GM12878 (cell line): ENCODE results near the gene NUP210. TPM values are rescaled to one million over a fixed set of nuclear protein-coding genes. Genes with fewer than 3 reads are reported as not detected.

ENCODE experiments used
- ATAC-seq: fragments of 200-7000 bp; cut with Tn5 transposase; 3 replicates; pipeline ENCODE4 v1.9.1; 2020; ENCODE audit warnings: mild to moderate bottlenecking, moderate library complexity
- BruUV-seq: library from RNA; stranded (reverse); fragments of 400-500 nt; replicated peaks from 2 replicates; lab custom pipeline; 2021; lab: Mats Ljungman, UMichigan
- CTCF ChIA-PET: fragments of 300-600 bp; sonication (Branson Sonifier 250); formaldehyde crosslinking; extraction: SDS; loops from one replicate; lab custom pipeline; 2021; ENCODE audit warnings: inconsistent platforms; lab: Yijun Ruan, JAX
- POLR2A ChIA-PET: fragments of 350-600 bp; formaldehyde crosslinking; extraction: SDS; loops from one replicate; lab custom pipeline; 2021; ENCODE audit warnings: inconsistent platforms; lab: Charles Lee
- RAD21 ChIA-PET: fragments of 300-600 bp; sonication (Branson Sonifier 250); formaldehyde crosslinking; loops from one replicate; lab custom pipeline; 2023; ENCODE audit warnings: antibody characterized with exemption; ENCODE audit not compliant: unreplicated experiment; lab: Charles Lee
- SMC1A ChIA-PET: fragments of 300-600 bp; sonication (Branson Sonifier 250); formaldehyde crosslinking; loops from one replicate; lab custom pipeline; 2023; ENCODE audit not compliant: unreplicated experiment, uncharacterized antibody; lab: Charles Lee
- DNase-seq: peaks from one replicate; pipeline ENCODE4 v3.0.0-alpha.2; 2011; ENCODE audit warnings: low read depth, low spot score
- FAIRE-seq: peaks from 3 replicates; lab custom pipeline; 2011; peaks lifted over from hg19 to GRCh38; lab: Jason Lieb, UNC
- H2AFZ ChIP-seq: 2 replicates; pipeline ENCODE4 v1.6.0; 2011; ENCODE audit warnings: low read depth, low read length, control low read depth; ENCODE audit not compliant: control insufficient read depth
- H3K27ac ChIP-seq: 2 replicates; pipeline ENCODE4 v1.5.1; 2011; ENCODE audit warnings: control low read depth; ENCODE audit not compliant: control insufficient read depth, insufficient read depth
- H3K27me3 ChIP-seq, 2 experiments: replicated peaks in 1 of 2; 2 replicates each; pipeline versions ENCODE4 v1.6.0 to v1.6.1; 2011; ENCODE audit warnings: low read length in 1 of 2; ENCODE audit not compliant: control insufficient read depth in 2 of 2, insufficient read depth in 2 of 2
- H3K36me3 ChIP-seq, 2 experiments: 2 replicates each; pipeline ENCODE4 v1.5.1; 2011; ENCODE audit warnings: low read length in 1 of 2; ENCODE audit not compliant: control insufficient read depth in 2 of 2, insufficient read depth in 2 of 2
- H3K4me1 ChIP-seq: 2 replicates; pipeline ENCODE4 v1.6.1; 2011; ENCODE audit warnings: mild to moderate bottlenecking, low read length, moderate library complexity, mixed read lengths; ENCODE audit not compliant: control insufficient read depth, insufficient read depth
- H3K4me2 ChIP-seq: 2 replicates; pipeline ENCODE4 v1.6.0; 2011; ENCODE audit warnings: control low read depth; ENCODE audit not compliant: control insufficient read depth, insufficient read depth
- H3K4me3 ChIP-seq: fragments of 200-600 bp; sonication (generic); 2 replicates; pipeline ENCODE4 v1.5.1; 2016
- H3K79me2 ChIP-seq: 2 replicates; pipeline ENCODE4 v1.6.0; 2011; ENCODE audit warnings: low read length; ENCODE audit not compliant: control insufficient read depth, insufficient read depth
- H3K9ac ChIP-seq: 2 replicates; pipeline ENCODE4 v1.8.0; 2011; ENCODE audit warnings: low read length, control low read depth, mixed read lengths; ENCODE audit not compliant: control insufficient read depth, insufficient read depth
- H3K9me3 ChIP-seq: replicated peaks from 3 replicates; pipeline ENCODE4 v1.5.1; 2011; ENCODE audit warnings: mild to moderate bottlenecking, low read length; ENCODE audit not compliant: control insufficient read depth, insufficient read depth
- H4K20me1 ChIP-seq: 2 replicates; pipeline ENCODE4 v1.6.0; 2011; ENCODE audit not compliant: control insufficient read depth, insufficient read depth
- BCL3 ChIP-seq: IDR thresholded peaks from 2 replicates; pipeline ENCODE4 v1.6.1; 2011; ENCODE audit warnings: borderline replicate concordance, low read depth, mild to moderate bottlenecking, moderate library complexity, low read length; ENCODE audit not compliant: insufficient read depth, poor library complexity, severe bottlenecking
- CBX5 ChIP-seq: sonication (generic); IDR thresholded peaks from 2 replicates; pipeline ENCODE4 v1.6.1; 2016; ENCODE audit warnings: low read depth, moderate library complexity, mild to moderate bottlenecking, inconsistent platforms
- E4F1 ChIP-seq: fragments of 450-650 bp; IDR thresholded peaks from 2 replicates; pipeline ENCODE4 v1.6.1; 2018; ENCODE audit warnings: borderline replicate concordance, mild to moderate bottlenecking; ENCODE audit not compliant: partially characterized antibody
- ETV6 ChIP-seq, 2 experiments: fragments of 450-650 bp in 1 of 2; IDR thresholded peaks in 1 of 2; conservative IDR thresholded peaks in 1 of 2; 2 replicates each; pipeline ENCODE4 v1.6.1; 2014; ENCODE audit warnings: antibody characterized with exemption in 1 of 2, borderline replicate concordance in 1 of 2, low read depth in 1 of 2, mild to moderate bottlenecking in 1 of 2, moderate library complexity in 1 of 2
- FOXK2 ChIP-seq: fragments of 450-650 bp; IDR thresholded peaks from 2 replicates; pipeline ENCODE4 v1.6.1; 2017; ENCODE audit warnings: mild to moderate bottlenecking, moderate library complexity
- GABPA ChIP-seq: IDR thresholded peaks from 2 replicates; pipeline ENCODE4 v1.6.1; 2014; ENCODE audit warnings: antibody characterized with exemption, low read depth, mild to moderate bottlenecking, inconsistent platforms
- HCFC1 ChIP-seq: fragments of 150-350 bp; IDR thresholded peaks from 2 replicates; pipeline ENCODE4 v1.6.1; 2014; ENCODE audit warnings: low read length
- HDAC2 ChIP-seq: fragments of 200-600 bp; sonication (generic); IDR thresholded peaks from 2 replicates; pipeline ENCODE4 v1.6.1; 2017
- MEF2B ChIP-seq: fragments of 450-650 bp; IDR thresholded peaks from 2 replicates; pipeline ENCODE4 v1.6.1; 2018; ENCODE audit warnings: mild to moderate bottlenecking, moderate library complexity; ENCODE audit not compliant: partially characterized antibody, poor library complexity, severe bottlenecking
- MYB ChIP-seq: fragments of 150-350 bp; IDR thresholded peaks from 2 replicates; pipeline ENCODE4 v1.6.1; 2014; ENCODE audit warnings: mild to moderate bottlenecking, low read depth, low read length, borderline replicate concordance
- NFYA ChIP-seq: IDR thresholded peaks from 2 replicates; pipeline ENCODE4 v1.6.1; 2011; ENCODE audit warnings: low read depth, mild to moderate bottlenecking, low read length, improper control_type of control experiment, borderline replicate concordance
- NR2C1 ChIP-seq: fragments of 450-650 bp; IDR thresholded peaks from 2 replicates; pipeline ENCODE4 v1.6.1; 2017; ENCODE audit warnings: antibody characterized with exemption, mild to moderate bottlenecking, moderate library complexity
- PML ChIP-seq: IDR thresholded peaks from 2 replicates; pipeline ENCODE4 v1.6.1; 2012; ENCODE audit warnings: low read length, inconsistent platforms
- RAD21 ChIP-seq: IDR thresholded peaks from 2 replicates; pipeline ENCODE4 v1.6.1; 2011; ENCODE audit warnings: mild to moderate bottlenecking, low read depth, low read length, moderate library complexity; ENCODE audit not compliant: insufficient read depth
- SIX5 ChIP-seq: IDR thresholded peaks from 2 replicates; pipeline ENCODE4 v1.6.1; 2011; ENCODE audit warnings: mild to moderate bottlenecking, low read depth, low read length, moderate library complexity; ENCODE audit not compliant: severe bottlenecking
- TBL1XR1 ChIP-seq: IDR thresholded peaks from 2 replicates; pipeline ENCODE4 v1.6.1; 2012; ENCODE audit warnings: low read depth, low read length, improper control_type of control experiment
- TCF3 ChIP-seq: IDR thresholded peaks from 2 replicates; pipeline ENCODE4 v1.6.1; 2012; ENCODE audit warnings: low read depth, mild to moderate bottlenecking, low read length, borderline replicate concordance; ENCODE audit not compliant: insufficient read depth
- ZNF207 ChIP-seq: fragments of 450-650 bp; IDR thresholded peaks from 2 replicates; pipeline ENCODE4 v1.6.1; 2014; ENCODE audit warnings: antibody characterized with exemption, mild to moderate bottlenecking, borderline replicate concordance
- WGBS: methylation state at CpG from one replicate; pipeline ENCODE4 v1.1.6; 2016; ENCODE audit warnings: low lambda C conversion rate; ENCODE audit not compliant: insufficient replicate concordance, insufficient coverage; ENCODE audit errors: missing lambda C conversion rate; 5-methylcytosine and 5-hydroxymethylcytosine counted together
- in situ Hi-C: fragments of 300-500 bp; cut with MboI; formaldehyde crosslinking; loops from 9 replicates; pipeline ENCODE4 v1.14.3; 2018; ENCODE audit warnings: mixed read lengths
- intact Hi-C: fragments of 100-400 bp; cut with micrococcal nuclease; formaldehyde crosslinking; loops from one replicate; pipeline ENCODE4 v1.14.2; 2022; ENCODE audit not compliant: unreplicated experiment
- polyA plus RNA-seq, 11 experiments: library from polyadenylated mRNA; depleted of rRNA in 4 of 11; unstranded in 6 of 11; stranded (reverse) in 5 of 11; fragments of >200 nt; fragmentation: Nextera tagmentation in 4 of 11; fragmentation: Illumina TruSeq in 1 of 11; extraction: Ambion mirVana in 4 of 11; extraction: Trizol in 1 of 11; gene quantifications; 1 replicate in 1 of 11; 2 replicates in 10 of 11; pipeline versions ENCODE4 v1.2.1 to v1.2.3, GENCODE V29; 2011 to 2016; ENCODE audit warnings: inconsistent platforms in 2 of 11, missing spikeins in 2 of 11, low read depth in 1 of 11
- total RNA-seq, 4 experiments: library from RNA; depleted of rRNA in 3 of 4; stranded (reverse); fragments of >200 nt in 3 of 4; fragmentation: Illumina TruSeq in 1 of 4; extraction: Trizol in 1 of 4; gene quantifications; 2 replicates each; pipeline versions ENCODE4 v1.2.1 to v1.2.3, GENCODE V29; 2013 to 2021

The NUP210 gene
- total and polyA plus RNA-seq, 10 of the 15 experiments (the other 5 are each of a cell fraction or from before 2014, with no cell fraction given) = 2.9 to 150 (median 76.0) TPM

GRCh38 chr3:13425689-13426088, 5.6 kb upstream of the NUP210 start:
- in situ Hi-C loops = no loop called here
- intact Hi-C loops = no loop called here

More at GRCh38 chr3:13425689-13426088, 5.6 kb upstream of the NUP210 start:
- H3K27me3 ChIP-seq = no peaks in the 10 kb centered on the region
- no peak for TF ChIP-seq HDAC2
- TF ChIP-seq GABPA = no peak
- no peak for TF ChIP-seq CBX5
- no peak for TF ChIP-seq ZNF207
- no peak for TF ChIP-seq SIX5
- no peak for TF ChIP-seq NFYA
- TF ChIP-seq MYB = no peak
- TF ChIP-seq HCFC1 = no peak
- no peak for TF ChIP-seq FOXK2
- TF ChIP-seq BCL3 = no peak
- TF ChIP-seq TBL1XR1 = no peak
- no peak for TF ChIP-seq NR2C1
- TF ChIP-seq PML = no peak
- no peak for TF ChIP-seq ETV6 (conservative IDR thresholded peaks at IDR 0.05 in 1 of 2, IDR thresholded peaks at IDR 0.05 in 1 of 2; ENCODE audit: borderline replicate concordance in 1 of 2, low read depth in 1 of 2)
- TF ChIP-seq MEF2B = no peak
- TF ChIP-seq RAD21 = no peak
- no peak for TF ChIP-seq E4F1
- TF ChIP-seq TCF3 = no peak
- CTCF ChIA-PET = interaction anchor here (1.4 to 3.2 kb wide), 3 partner anchors 8 to 27 kb away, joined by 8 to 20 read pairs (median 11); no protein-coding TSS in a partner anchor
- RAD21 ChIA-PET = interaction anchor here (1.6 kb wide), 1 partner anchor 27 kb away, joined by 7 read pairs; no protein-coding TSS in a partner anchor
- H4K20me1 ChIP-seq = no peaks in the 10 kb centered on the region
- no peak overlapping the region for H2AFZ ChIP-seq
- no peak overlapping the region for H3K9ac ChIP-seq
- H3K4me3 ChIP-seq = no peak overlapping the region
- ATAC-seq = no peak
- no peak overlapping the region for H3K4me2 ChIP-seq
- peaks cover 3% of the 10 kb centered on the region for H3K79me2 ChIP-seq
- no TSS peak for BruUV-seq
- FAIRE-seq = no peak
- no peak overlapping the region for H3K27ac ChIP-seq
- DNase-seq = no peak
- H3K4me1 ChIP-seq = peaks cover 10% of the 10 kb centered on the region
- no peaks in the 10 kb centered on the region for H3K9me3 ChIP-seq
- SMC1A ChIA-PET = interaction anchor here (1.0 to 2.0 kb wide), 4 partner anchors 9 to 28 kb away, joined by 3 to 12 read pairs (median 4); no protein-coding TSS in a partner anchor
- whole genome bisulfite sequencing = 75% methylated on average over 2 of the region's 2 CpGs
- POLR2A ChIA-PET = interaction anchor here (1.9 kb wide), 1 partner anchor 9 kb away, joined by 7 read pairs; no protein-coding TSS in a partner anchor
- H3K36me3 ChIP-seq = no peaks in the 10 kb centered on the region
